Epithelial cell of proximal tubule (primary cell): Measurements from ENCODE around the gene XRCC6. TPM values are rescaled to one million over a fixed set of nuclear protein-coding genes. Genes with fewer than 3 reads are reported as not detected.

Source experiments
- DNase-seq: peaks from one replicate; pipeline ENCODE4 v3.0.0-alpha.2; 2011; ENCODE audit warnings: low read depth
- H3K4me3 ChIP-seq: 2 replicates; pipeline ENCODE4 v1.5.1; 2011; ENCODE audit warnings: low read depth, mild to moderate bottlenecking, low read length
- total RNA-seq: library from RNA; depleted of rRNA; stranded (reverse); fragments of >200 nt; gene quantifications from 2 replicates; pipeline ENCODE4 v1.2.3, GENCODE V29; 2015
- TF ChIP-seq, protein P1 (sequence below): conservative IDR thresholded peaks from 2 replicates; pipeline ENCODE4 v1.5.1; 2012; ENCODE audit warnings: low read depth, mild to moderate bottlenecking, low read length

Gene XRCC6
- total RNA-seq, 1 donor from 2014 or later: 368 TPM

- TF ChIP-seq, protein P1, sequence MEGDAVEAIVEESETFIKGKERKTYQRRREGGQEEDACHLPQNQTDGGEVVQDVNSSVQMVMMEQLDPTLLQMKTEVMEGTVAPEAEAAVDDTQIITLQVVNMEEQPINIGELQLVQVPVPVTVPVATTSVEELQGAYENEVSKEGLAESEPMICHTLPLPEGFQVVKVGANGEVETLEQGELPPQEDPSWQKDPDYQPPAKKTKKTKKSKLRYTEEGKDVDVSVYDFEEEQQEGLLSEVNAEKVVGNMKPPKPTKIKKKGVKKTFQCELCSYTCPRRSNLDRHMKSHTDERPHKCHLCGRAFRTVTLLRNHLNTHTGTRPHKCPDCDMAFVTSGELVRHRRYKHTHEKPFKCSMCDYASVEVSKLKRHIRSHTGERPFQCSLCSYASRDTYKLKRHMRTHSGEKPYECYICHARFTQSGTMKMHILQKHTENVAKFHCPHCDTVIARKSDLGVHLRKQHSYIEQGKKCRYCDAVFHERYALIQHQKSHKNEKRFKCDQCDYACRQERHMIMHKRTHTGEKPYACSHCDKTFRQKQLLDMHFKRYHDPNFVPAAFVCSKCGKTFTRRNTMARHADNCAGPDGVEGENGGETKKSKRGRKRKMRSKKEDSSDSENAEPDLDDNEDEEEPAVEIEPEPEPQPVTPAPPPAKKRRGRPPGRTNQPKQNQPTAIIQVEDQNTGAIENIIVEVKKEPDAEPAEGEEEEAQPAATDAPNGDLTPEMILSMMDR: no peak
- H3K4me3 ChIP-seq: no peak overlapping the region
- DNase-seq: no peak
Measured at GRCh38 chr22:41578114-41578513, 43.0 kb upstream of the XRCC6 start.

DNA sequence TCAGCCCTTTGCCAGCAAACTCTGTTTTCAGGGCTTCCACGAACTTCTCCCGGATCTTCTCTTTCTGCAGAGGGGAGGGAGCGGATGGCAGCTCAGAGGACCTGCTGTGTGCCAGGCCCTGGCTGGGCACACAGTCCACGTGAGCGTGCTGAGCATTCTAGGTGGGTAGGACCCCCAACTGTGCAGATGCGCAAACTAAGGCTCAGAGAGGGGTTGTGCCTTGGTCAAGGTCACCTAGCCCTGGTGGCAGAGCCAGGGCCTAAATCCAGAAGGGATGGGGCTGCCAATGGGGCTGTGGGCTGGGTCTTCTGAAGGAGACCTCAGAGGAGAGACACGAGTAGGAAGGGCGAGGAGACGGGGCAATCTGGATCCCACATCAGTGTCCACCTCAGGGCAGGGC lies 42.3 kb upstream of the XRCC6 start:
- H3K4me3 ChIP-seq: no peak overlapping the region
- DNase-seq: no peak
- TF ChIP-seq, protein P1: no peak

DNA sequence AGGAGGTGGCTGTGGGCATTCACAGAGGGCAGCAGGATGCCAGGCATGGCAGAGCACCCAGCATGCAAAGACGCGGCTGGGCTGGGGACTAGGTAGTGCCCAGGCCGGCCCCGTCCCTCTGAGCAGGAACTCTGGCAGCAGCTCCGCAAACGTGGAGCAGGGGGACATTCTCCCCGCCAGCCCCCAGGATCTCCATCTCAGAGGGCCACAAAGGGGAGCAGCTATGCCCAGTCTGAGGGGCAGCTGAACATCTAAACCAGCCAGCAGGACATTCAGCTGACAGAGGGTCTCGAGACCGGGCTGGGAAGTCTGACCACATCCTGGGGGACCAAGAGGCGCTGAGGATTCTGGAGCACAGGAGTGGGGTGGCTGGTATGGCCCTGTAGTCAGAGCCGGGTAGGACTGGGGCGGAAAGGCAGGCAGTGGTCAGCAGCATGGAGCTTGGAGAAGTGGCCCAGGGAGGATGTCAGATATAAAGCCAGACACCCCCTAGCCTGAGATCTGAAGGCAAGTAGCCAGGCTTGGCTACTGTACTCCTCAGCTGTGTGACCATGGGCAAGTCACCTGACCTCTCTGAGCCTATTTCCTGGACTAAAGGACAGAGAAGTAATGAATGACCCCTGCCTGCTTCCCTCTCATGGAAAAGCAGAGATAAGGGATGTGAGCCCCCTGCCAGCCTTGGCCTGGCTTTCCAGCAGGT lies 41.6 kb upstream of the XRCC6 start:
- TF ChIP-seq, protein P1: no peak
- no peak overlapping the region for H3K4me3 ChIP-seq
- DNase-seq: no peak

DNA sequence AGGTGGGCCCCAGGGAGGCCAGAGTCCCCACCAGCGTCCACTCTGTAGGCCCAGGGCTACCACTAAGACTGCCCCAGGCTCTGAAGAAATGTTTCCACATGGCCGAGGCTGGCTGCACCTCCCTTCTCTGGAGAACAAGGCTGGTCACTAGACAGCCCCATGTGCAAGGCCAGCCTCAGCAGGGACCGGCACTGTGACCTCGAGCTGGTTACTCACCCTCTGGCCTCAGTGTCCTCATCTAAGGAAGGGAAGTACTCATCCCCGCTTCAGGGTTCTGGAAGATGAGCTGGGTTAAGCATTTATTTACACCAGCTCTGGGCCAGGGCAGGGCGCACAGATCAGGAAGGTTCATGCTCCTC lies 41.1 kb upstream of the XRCC6 start:
- H3K4me3 ChIP-seq: no peak overlapping the region
- TF ChIP-seq, protein P1: no peak
- DNase-seq: no peak

GRCh38 chr22:41582694-41583093 lies 38.4 kb upstream of the XRCC6 start:
- TF ChIP-seq, protein P1: no peak
- DNase-seq: no peak
- H3K4me3 ChIP-seq: no peak overlapping the region

DNA sequence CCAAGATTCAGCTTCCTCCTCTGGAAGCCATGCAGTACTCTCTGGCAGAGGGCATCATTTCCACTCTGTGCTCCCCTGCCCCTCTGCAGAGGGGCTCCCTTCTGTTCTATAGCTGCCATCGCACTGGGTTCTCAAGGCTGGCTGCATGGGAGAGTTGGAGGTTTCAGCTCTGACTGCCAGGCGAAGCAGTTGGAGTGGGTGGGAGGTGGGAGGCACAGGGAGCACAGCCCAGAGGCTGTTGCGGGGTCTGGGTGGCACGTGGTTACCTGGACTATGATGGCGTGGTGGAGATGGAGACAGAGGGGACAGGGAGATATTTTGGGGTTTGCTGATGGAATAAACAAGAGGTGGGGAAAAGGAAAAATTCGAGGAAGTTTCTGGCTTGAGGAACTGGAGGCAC lies 36.2 kb upstream of the XRCC6 start:
- no peak for DNase-seq
- TF ChIP-seq, protein P1: no peak

GRCh38 chr22:41585898-41586297 lies 35.2 kb upstream of the XRCC6 start:
- no peak overlapping the region for H3K4me3 ChIP-seq
- TF ChIP-seq, protein P1: no peak
- DNase-seq: no peak

More for the DNA sequence above, 36.2 kb upstream of the XRCC6 start:
- H3K4me3 ChIP-seq: no peak overlapping the region
